GM08714 (cell line): ENCODE measurements around the gene NEK3.
"Not testable (repeated sequence)": the region's sequence is repeated elsewhere in the genome, so short reads cannot be mapped to it uniquely, and the experiment has no call there.

ENCODE experiments used
- H3K4me3 ChIP-seq: fragments of 200-500 bp; sonication (Bioruptor generic); 2 replicates; pipeline ENCODE4 v1.5.1; 2014; ENCODE audit warnings: mild to moderate bottlenecking, low read length, inconsistent platforms
- ZNF274 ChIP-seq: IDR thresholded peaks from 2 replicates; pipeline ENCODE4 v1.6.1; 2012; ENCODE audit warnings: mild to moderate bottlenecking, low read depth, low read length

The NEK3 gene

DNA sequence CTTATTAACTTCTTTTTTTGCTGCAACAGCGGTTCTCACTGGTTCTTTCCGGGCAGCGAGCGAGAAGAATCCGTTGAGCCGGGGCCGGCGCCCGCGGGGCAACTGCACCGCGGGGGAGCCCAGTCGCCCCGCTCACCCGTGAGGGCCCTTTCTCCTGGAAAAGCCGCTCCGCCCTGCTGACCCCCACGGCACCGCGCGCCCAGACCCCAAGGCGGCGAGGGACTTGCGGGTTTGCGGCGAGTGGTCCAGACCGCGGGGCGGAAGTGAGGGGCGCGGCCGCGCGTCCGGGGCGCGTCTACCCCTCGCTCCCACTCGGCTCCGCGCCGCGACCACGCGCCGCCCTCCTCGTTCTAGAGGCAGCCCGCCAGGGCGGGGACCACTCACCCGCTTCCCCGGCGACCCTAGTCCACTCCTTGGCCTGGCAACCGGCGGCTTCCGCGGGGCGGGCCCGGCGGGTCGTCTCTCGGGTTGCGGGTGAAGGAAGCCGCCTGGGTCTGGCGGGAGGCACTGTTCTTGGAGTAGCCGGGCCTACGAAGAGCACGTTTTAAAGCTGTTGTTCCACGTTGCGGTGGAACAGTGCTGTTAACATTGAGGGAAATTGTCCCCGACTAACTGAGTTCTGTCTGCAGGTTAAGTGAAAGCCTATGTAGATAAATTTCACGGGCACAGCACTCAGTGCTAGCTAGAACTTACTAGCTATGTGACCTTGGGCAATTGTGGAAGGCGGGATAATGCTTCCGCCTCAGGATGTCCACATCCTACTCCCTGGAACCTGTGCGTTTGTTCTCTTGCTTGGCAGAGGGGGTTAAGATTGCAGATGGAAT is at the start of gene NEK3:
Gene NEK3, minus strand, starts transcription at position 439 of the 824 bp plus-strand sequence. CDS start 3,406 bp downstream, outside the sequence.
- TF ChIP-seq ZNF274 = no peak
- H3K4me3 ChIP-seq = peak within 1 kb of the TSS; percentile 77

DNA sequence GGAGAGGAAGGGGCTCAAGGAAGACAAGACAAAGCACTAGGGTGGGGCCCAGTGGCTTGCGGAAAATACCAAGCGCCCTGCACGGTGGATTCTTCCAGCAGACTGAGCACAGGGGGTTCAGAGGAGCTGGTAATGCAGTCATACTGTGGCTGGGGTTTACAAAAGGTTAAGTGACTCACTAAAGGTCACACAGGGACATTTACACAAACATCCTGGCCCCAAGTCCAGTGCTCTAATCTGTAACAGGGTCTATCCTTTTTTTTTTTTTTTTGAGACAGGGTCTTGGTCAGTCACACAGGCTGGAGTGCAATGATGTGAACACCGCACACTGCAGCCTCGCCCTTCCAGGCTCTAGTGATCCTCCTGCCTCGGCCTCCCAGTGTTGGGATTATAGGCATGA is 49.0 kb upstream of the NEK3 start:
- H3K4me3 ChIP-seq = not testable (repeated sequence)

- H3K4me3 ChIP-seq = not testable (repeated sequence)
These were observed 48.5 kb upstream of the NEK3 start for GRCh38 chr13:52207896-52208295.

DNA sequence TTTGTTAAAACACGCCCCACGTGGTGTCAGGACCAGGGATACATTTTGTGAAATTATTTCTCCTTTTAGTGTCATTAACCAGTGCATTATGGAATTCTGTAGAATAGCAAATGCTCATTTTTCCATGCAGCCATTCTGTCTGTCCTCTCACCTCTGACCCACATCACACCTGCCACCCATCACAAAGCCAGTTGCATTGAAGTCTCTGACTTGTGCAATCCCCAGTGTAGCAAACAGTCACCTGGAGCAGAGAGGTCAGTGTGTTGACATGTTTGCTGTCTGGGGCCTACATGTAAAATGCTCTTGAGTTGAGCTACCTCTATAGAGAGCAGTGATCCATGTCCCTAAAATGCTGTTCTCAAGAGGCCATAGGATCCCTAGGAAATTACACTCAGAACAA is 47.9 kb upstream of the NEK3 start:
- H3K4me3 ChIP-seq = not testable (repeated sequence)

- H3K4me3 ChIP-seq = not testable (repeated sequence)
These were observed 45.1 kb upstream of the NEK3 start for GRCh38 chr13:52204546-52204945.

DNA sequence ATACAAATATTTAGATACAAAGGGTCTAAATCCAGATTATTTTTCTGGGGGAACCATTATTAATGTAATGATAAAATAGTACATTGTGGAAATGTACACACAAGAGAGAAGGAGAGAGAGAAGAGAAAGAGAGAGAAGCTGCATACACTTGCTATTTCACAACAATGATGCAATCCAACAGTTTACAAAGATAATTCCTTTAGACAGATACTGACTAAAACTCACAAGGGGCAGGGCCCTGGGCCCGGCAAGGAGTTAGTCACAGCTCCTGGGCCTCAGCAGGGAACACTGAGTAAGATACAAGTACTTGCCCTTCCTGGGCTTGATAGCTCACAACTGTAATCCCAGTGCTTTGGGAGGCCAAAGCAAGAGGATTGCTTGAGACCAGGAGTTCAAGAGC is 44.5 kb upstream of the NEK3 start:
- H3K4me3 ChIP-seq = not testable (repeated sequence)

DNA sequence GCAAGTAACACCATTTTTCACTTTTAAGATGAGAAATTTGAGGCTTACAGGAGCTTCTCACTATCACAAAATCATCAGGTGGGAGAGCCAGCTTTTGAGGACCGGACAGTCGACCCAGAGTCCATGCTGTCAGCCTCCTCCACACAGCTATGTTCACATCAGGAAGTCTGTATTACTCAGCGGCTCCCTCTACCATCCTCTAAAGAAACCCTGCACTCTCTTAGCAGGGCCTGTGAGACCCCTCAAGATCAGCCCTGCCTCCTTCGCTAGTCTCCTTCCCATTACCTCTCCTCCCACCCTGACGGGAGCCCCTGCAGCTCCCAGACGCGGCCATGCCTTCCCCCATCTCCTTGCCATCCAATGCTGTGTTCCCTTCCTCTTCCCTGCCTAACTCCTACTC is 43.1 kb upstream of the NEK3 start:
- not testable (repeated sequence) for H3K4me3 ChIP-seq

DNA sequence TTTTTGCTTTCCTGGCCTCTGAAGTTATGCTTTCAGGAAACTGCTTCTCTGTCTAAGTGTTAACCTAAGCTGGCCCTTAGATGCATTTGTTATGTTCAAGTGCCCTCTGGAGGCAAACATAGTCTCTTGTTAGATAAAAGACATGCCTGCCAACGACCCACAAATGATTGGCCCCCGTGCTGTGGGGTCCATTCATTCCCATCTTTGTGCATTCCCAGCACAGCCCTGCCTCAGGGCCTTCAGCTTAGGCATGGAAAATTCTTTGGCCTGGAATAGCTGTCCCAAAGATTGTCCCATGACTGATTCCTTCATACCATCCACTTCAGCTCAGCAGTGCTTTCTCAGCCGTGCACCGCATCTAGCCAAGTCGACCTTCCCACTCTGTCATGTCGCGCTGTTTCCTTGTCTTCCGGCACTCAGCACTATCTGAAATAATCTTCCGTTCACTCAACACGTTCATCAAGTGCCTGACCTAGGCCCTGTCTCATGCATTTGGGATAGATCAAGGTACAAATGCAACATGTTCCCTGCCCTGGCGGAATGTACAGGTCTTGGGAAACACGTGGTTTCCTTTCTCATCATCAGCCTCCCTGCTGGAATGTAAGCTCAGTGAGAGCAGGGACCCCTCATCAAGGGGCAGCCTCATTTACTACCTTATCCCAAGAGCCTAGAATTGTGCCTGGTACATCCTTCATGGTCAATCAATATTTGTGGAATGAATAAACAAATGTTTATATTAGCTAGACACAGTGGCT is 42.2 kb upstream of the NEK3 start:
- H3K4me3 ChIP-seq = not testable (repeated sequence)

- H3K4me3 ChIP-seq = peak overlapping the region; percentile 88; the same call in 1 of the 2 replicates
- TF ChIP-seq ZNF274 = no peak
These were observed 36.0 kb upstream of the NEK3 start for GRCh38 chr13:52195401-52195837.

DNA sequence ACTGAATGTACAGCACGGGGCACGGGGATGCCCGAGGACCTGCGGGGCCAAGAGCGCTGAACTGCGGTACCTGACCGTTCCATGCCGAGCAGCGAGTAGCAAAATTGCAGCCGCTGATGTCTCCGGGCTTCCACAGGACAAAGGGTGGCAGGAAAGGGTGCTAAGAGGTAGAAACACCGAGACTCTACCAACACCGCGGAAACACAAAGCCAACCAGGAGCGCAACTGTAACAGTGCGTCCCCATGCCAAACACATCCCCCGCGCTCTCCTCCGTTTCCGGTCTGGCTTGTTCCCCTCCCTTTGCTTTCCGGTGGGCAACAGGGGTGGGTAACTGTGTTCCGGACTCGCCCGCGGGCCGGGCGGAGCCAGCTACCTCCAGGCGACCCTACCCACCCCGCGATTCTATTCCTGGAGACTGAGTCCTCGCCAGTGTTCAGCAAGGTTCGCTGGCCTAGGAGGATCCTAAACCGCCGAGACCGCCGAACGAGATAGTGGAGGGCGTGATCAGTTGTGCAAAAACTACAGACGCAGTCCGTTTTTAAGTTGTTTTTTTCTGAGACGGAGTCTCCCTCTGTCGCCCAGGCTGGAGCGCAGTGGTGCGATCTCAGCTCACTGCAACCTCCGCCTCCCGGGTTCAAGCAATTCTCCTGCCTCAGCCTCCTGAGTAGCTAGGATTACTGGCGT is 34.9 kb upstream of the NEK3 start:
- H3K4me3 ChIP-seq = peak overlapping the region; percentile 88
- no peak for TF ChIP-seq ZNF274

DNA sequence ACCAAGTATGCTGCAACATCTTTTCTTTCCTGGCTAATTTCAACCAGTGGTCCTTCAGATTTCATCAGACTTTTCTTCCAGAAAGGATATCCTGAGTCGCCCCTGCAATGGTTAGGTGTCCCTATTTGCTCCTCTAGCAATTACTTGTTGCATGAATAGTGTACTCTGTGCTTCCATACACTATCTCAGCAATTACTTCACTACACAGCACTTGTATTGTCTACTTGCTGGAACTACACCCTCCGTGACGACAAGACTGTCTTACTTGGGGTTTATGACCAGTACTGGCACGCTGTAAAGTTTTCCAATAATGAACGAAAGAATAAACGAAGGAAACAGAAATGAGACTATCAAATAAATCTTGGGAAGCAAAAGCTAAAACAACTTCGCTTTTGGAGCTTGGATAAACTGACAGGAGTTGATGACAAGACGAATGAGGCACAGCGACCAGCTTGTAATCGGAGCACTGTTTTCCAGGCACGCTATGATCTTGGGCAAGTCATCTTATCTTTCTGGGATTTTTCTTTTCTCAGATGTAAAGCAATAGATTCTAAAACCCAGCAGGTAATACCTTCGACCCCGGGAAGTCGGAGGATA is 34.3 kb upstream of the NEK3 start:
- peak overlapping the region; percentile 88 for H3K4me3 ChIP-seq

DNA sequence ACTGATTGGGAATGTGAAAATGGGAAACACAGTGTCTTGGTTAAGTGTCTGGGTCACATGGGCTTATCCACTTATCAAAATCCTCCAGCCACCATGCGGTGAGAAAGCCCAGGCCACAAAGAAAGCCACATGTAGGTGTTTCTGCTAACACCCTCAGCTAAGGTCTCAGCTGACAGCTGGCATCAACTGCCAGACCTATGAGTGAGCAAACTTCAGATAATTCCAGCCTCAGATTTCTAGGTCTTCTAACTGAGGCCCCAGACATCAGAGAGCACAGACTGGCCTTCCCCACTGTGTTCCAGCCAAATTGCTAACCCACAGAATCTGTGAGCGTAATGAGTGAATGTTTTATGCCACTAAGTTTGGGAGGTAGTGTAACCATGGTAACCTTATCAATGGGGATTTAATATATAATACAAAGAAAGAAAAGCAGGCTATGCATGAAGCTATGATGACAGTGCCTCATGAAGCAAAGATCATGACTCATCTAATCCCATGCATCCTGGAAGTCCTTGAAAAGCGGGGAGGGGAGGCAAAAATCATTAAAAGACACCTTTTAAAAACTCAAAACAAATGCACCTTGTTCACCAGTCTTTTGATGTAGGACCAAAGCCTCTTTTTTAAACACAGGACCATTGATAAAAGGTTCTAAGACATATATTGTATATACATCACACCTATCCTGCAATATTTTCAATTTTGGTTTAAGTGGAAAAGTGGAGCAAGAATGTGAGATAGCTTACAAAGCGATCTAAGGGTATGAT is 28.2 kb upstream of the NEK3 start:
- not testable (repeated sequence) for H3K4me3 ChIP-seq

DNA sequence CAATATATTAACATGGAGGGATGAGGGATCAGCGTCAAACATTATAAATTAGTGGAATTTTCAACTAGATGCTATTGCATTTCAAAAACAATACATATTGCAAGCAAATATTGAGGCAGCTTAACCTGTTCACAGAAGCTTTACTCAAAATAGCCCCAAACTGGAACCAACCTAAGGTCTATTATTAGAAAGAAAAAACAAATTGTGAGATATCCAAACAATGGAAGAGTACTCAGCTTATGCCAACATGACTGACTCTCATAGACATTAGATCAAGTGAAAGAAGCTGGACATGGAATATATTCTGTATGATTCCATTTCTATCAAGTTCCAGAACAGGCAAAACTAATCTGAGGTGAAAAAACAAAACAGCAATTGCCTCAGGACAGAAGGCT is 27.6 kb upstream of the NEK3 start:
- no peak overlapping the region for H3K4me3 ChIP-seq
- TF ChIP-seq ZNF274 = no peak

GRCh38 chr13:52181316-52181954 is 22.0 kb upstream of the NEK3 start:
- H3K4me3 ChIP-seq = not testable (repeated sequence)
